Breast epithelium (tissue), 4 donors: ENCODE results near the gene SLC66A1. TPM values are rescaled to one million over a fixed set of nuclear protein-coding genes. Genes with fewer than 3 reads are reported as not detected.

Experiments
- DNase-seq, 2 donors: peaks; one replicate each; pipeline ENCODE4 v3.0.0-alpha.2; 2019; ENCODE audit warnings: low spot score in 2 of 2
- H3K27ac ChIP-seq, 2 donors: fragments of 200-600 bp; sonication (generic) in 1 of 2; one replicate each; pipeline ENCODE4 v1.5.1; 2016 to 2019; ENCODE audit warnings: mild to moderate bottlenecking in 1 of 2
- H3K27me3 ChIP-seq, 2 donors: fragments of 200-600 bp; sonication (generic) in 1 of 2; one replicate each; pipeline versions ENCODE4 v1.5.1 to v1.6.0; 2017 to 2019; ENCODE audit warnings: control low read depth in 1 of 2, mild to moderate bottlenecking in 1 of 2
- H3K36me3 ChIP-seq: fragments of 200-600 bp; one replicate; pipeline ENCODE4 v1.5.1; 2019
- H3K4me1 ChIP-seq, 2 donors: fragments of 200-600 bp; sonication (generic); one replicate each; pipeline ENCODE4 v1.5.1; 2016 to 2019; ENCODE audit warnings: control low read depth in 1 of 2
- H3K4me3 ChIP-seq, 3 donors: fragments of 200-600 bp; sonication (generic); 1 replicate in 2 of 3; 2 replicates in 1 of 3; pipeline ENCODE4 v1.5.1; 2016 to 2019; ENCODE audit warnings: mild to moderate bottlenecking in 3 of 3, moderate library complexity in 2 of 3
- H3K9me3 ChIP-seq, 2 donors: fragments of 200-600 bp; sonication (generic) in 1 of 2; one replicate each; pipeline ENCODE4 v1.5.1; 2016 to 2019; ENCODE audit warnings: control low read depth in 1 of 2
- POLR2A ChIP-seq: fragments of 450-650 bp; IDR thresholded peaks from one replicate; pipeline ENCODE4 v1.6.1; 2016; ENCODE audit warnings: antibody characterized with exemption, mild to moderate bottlenecking, moderate library complexity
- POLR2AphosphoS5 ChIP-seq, 3 donors: sonication (generic); formaldehyde crosslinking; IDR thresholded peaks; one replicate each; pipeline ENCODE4 v1.6.1; 2017; ENCODE audit warnings: antibody characterized with exemption in 3 of 3
- intact Hi-C: fragments of 100-400 bp; cut with DNase I; formaldehyde crosslinking; loops from one replicate; pipeline ENCODE4 v1.15.1; 2023; ENCODE audit warnings: low total_unique reads
- total RNA-seq, 3 donors: library from RNA; depleted of rRNA; stranded (reverse); fragments of >200 nt; gene quantifications; one replicate each; pipeline ENCODE4 v1.1.0, GENCODE V29; 2016
- TF ChIP-seq, protein P1 (sequence below), 3 donors: fragments of 450-650 bp; IDR thresholded peaks; one replicate each; pipeline ENCODE4 v1.5.1; 2016 to 2017; ENCODE audit warnings: antibody characterized with exemption in 3 of 3, mild to moderate bottlenecking in 3 of 3, moderate library complexity in 3 of 3

Gene SLC66A1
- total RNA-seq, 3 donors from 2014 or later, result 6.2 to 13.9 (median 13.1) TPM

DNA sequence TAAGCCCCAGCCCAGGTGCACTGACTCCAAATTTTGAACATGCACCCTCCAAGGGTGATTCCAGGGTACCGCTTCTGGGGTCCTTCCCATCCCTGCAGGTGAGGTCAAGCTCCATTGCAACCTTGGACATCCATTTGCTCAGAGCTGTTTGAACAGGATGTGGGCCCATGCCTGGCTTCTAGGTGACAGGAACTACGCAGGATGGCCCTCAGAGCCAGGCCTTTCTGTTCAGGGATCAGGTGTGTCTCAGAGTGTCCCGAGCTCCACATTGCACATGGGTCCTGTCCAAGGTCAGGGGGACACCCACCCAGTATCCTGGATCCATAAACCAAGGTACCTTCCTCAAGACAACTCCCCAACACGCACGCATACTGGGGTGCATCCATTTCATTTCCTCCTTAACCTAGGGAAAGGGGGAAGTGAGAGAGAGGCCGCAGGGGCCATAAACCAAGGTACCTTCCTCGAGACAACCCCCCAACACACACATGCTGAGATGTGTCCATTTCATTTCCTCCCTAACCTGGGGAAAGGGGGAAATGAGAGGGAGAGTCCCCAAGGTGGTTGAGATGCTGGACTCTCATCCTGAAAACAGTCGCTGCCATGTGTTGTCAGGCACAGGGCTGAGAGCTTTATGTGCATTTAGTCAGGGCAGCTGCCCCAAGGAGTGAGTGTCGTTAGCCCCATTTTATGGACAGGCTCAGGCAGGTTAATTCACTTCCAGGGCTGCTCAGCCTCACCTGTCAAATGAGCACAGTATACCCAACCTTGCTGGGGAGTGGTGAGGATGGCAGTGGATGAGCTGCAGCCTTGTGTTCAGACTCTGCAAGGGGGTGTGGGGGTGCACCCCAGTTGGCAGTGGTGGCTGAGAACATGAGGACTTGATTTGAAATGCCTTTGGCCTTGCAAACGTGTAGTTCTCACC, 2.1 kb downstream of the SLC66A1 start:
- Histone ChIP-seq H3K27me3 (no peaks in the 10 kb centered on the region), H3K36me3 (no peaks in the 10 kb centered on the region), H3K9me3 (no peaks in the 10 kb centered on the region), H3K4me1 (peaks cover 5 to 6% of the 10 kb centered on the region in 2 donors), H3K27ac (no peak overlapping the region), H3K4me3 (no peak overlapping the region)
- no peak for DNase-seq
- intact Hi-C loops, result no loop called here
- TF ChIP-seq, protein P1, sequence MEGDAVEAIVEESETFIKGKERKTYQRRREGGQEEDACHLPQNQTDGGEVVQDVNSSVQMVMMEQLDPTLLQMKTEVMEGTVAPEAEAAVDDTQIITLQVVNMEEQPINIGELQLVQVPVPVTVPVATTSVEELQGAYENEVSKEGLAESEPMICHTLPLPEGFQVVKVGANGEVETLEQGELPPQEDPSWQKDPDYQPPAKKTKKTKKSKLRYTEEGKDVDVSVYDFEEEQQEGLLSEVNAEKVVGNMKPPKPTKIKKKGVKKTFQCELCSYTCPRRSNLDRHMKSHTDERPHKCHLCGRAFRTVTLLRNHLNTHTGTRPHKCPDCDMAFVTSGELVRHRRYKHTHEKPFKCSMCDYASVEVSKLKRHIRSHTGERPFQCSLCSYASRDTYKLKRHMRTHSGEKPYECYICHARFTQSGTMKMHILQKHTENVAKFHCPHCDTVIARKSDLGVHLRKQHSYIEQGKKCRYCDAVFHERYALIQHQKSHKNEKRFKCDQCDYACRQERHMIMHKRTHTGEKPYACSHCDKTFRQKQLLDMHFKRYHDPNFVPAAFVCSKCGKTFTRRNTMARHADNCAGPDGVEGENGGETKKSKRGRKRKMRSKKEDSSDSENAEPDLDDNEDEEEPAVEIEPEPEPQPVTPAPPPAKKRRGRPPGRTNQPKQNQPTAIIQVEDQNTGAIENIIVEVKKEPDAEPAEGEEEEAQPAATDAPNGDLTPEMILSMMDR (IDR thresholded peaks at IDR 0.05), result no peak
- TF ChIP-seq POLR2AphosphoS5 (IDR thresholded peaks at IDR 0.05) (no peak), POLR2A (no peak)

DNA sequence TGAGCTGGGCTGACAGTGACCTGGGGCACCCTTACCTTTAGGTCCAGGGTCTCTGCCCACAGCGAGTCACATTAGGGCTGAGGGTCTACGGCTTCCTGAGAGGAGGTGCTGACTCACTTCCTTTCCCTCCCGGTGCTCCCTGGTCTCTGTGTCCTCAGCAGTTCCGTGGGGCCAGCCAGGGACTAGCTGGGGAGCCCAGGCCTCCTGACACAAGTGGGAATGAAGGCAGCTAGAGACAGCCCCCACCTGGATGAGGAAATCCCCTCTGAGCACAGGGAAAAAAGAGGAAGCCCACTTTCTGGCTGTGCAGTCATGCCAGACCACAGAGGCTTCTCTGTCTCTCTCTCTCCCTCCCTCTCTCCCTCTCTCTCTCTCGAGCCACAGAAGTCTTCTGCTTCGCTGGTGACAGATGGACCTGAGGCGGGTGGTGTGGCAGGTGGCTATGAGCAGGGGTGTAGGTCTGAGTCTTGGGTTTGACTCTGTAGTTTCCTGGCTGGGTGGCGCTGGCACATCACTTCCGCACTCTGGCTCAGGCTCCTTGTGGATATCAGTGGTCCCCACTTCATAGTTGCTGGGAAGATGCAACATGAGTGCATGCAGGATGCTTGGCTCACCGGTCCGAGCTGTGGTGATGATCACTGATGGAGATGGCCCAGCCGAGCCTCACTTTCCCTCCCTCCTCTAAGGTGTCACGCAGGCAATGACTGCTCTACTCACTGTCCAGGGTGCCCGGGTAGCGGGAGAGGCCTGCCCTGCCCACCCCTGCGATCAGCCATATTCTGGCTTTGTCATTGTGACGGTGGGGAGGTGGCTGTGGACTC, 3.5 kb downstream of the SLC66A1 start:
- intact Hi-C loops, result no loop called here
- H3K4me1 ChIP-seq, result peaks cover 4% of the 10 kb centered on the region in 2 donors
- no peak overlapping the region for H3K4me3 ChIP-seq
- H3K9me3 ChIP-seq, result no peaks in the 10 kb centered on the region
- no peak overlapping the region for H3K27ac ChIP-seq
- TF ChIP-seq POLR2A (no peak), POLR2AphosphoS5 (IDR thresholded peaks at IDR 0.05) (no peak)
- TF ChIP-seq, protein P1 (IDR thresholded peaks at IDR 0.05), result no peak
- no peaks in the 10 kb centered on the region for H3K36me3 ChIP-seq
- DNase-seq, result no peak
- H3K27me3 ChIP-seq, result no peaks in the 10 kb centered on the region

DNA sequence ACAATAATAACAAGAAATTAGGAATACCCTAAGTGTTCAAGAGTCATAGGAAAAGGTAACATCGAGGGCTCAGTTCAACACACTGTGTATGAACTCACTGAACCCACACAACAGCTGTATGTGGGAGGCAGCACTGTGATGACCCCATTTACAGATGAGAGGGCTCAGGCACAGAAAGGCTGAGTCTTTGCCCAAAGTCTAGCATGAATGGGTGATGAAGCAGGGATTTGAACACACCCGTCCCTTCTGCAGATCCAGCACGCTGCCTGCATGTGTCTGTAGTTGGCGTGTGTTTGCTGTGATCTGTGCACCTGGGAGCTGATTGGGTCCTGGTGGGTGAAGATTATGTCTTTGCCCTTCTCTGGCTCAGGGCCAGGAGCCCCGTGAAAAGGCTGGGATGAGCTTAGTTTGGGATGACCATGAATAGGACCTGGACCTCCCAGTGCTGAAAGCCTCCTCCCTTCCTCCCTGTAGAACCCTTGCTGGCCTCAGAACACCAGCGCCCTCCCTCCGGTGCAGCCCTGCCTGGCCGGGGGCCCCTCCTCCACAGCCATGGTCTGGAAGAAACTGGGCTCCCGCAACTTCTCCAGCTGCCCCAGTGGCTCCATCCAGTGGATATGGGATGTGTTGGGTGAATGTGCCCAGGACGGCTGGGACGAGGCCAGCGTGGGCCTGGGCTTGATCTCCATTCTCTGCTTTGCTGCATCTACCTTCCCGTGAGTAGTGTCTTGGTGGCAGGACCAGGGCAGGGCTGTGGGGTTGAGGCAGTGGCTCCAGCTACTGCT, 5.2 kb downstream of the SLC66A1 start:
- Histone ChIP-seq H3K4me1 (no peaks in the 10 kb centered on the region), H3K27me3 (no peaks in the 10 kb centered on the region), H3K4me3 (no peak overlapping the region), H3K36me3 (no peaks in the 10 kb centered on the region), H3K9me3 (no peaks in the 10 kb centered on the region), H3K27ac (peak overlapping the region in 1 of 2 donors; percentile 7)
- DNase-seq, result no peak
- TF ChIP-seq POLR2A, result no peak
- TF ChIP-seq, protein P1 (IDR thresholded peaks at IDR 0.05), result no peak
- TF ChIP-seq POLR2AphosphoS5 (IDR thresholded peaks at IDR 0.05), result no peak
- intact Hi-C loops, result no loop called here

DNA sequence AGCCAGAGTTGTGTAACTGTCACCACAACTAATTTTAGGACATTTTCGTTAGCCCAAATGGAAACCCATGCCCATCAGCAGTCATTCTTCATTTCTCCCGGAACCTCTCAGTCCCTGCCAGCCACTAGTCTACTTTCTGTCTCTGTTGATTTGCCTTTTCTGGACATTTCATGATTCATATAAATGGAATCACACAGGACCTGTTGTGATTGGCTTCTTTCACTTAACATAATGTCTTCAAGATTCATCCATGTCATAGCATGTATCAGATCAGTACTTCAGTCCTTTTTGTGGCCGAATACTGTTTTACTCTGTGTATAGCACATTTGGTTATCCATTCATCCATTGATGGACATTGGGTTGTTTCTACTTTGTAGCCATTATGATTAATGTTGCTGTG, 7.1 kb downstream of the SLC66A1 start:
- TF ChIP-seq, protein P1 (IDR thresholded peaks at IDR 0.05), result no peak
- no peak for TF ChIP-seq POLR2A
- TF ChIP-seq POLR2AphosphoS5 (IDR thresholded peaks at IDR 0.05), result no peak
- H3K27ac ChIP-seq, result no peak overlapping the region
- intact Hi-C loops, result no loop called here
- no peaks in the 10 kb centered on the region for H3K27me3 ChIP-seq
- H3K4me1 ChIP-seq, result no peaks in the 10 kb centered on the region
- no peak overlapping the region for H3K4me3 ChIP-seq
- no peaks in the 10 kb centered on the region for H3K36me3 ChIP-seq
- H3K9me3 ChIP-seq, result no peaks in the 10 kb centered on the region
- no peak for DNase-seq
